ENCODE measurements around the gene APOBEC3C.

GRCh38 chr22:38973289-38974169, 40.5 kb upstream of the APOBEC3C start:
- TF ChIP-seq POLR2A (IDR thresholded peaks at IDR 0.05) (no peak), CTCF (IDR thresholded peaks at IDR 0.05) (peak in 1 of 3 experiments; percentile 63), POLR2AphosphoS5 (IDR thresholded peaks at IDR 0.05; ENCODE audit: insufficient read depth in 1 of 2, low read depth in 1 of 2) (no peak)

All from vagina (tissue), 2 donors.